Measurements from ENCODE around the gene RPTOR. TPM values are rescaled to one million over a fixed set of nuclear protein-coding genes. Genes with fewer than 3 reads are reported as not detected.
A peak's percentile ranks its signal among the peaks of the same experiment; 100 is the strongest.

The RPTOR gene
- total and polyA plus RNA-seq, 10 of the 15 experiments (the other 5 are each of a cell fraction or from before 2014, with no cell fraction given): 0.18 to 32.1 (median 7.8) TPM

GRCh38 chr17:80981062-80981902, 436.6 kb downstream of the RPTOR start:
- POLR2A ChIA-PET: no interaction called here
- intact Hi-C loops (cut with micrococcal nuclease; ENCODE audit: unreplicated experiment): loop anchor here (2.0 to 5.0 kb wide), 2 partner anchors 404 to 554 kb away; no protein-coding TSS in a partner anchor
- 18% methylated on average over 20 of the region's 65 CpGs for WGBS (ENCODE audit: insufficient coverage, insufficient replicate concordance, low lambda C conversion rate, missing lambda C conversion rate)
- TF ChIP-seq RCOR1 (conservative IDR thresholded peaks at IDR 0.05; ENCODE audit: low read depth, low read length) (no peak), BMI1 (IDR thresholded peaks at IDR 0.05; ENCODE audit: borderline replicate concordance) (no peak), REST (IDR thresholded peaks at IDR 0.05; ENCODE audit: low read depth, low read length) (no peak), TCF3 (IDR thresholded peaks at IDR 0.05; ENCODE audit: borderline replicate concordance, insufficient read depth, low read depth, low read length) (0 out of 2 replicates have a peak, but pooled peaks have one; percentile 66), BACH1 (IDR thresholded peaks at IDR 0.05; ENCODE audit: borderline replicate concordance) (0 out of 2 replicates have a peak, but pooled peaks have one; percentile 38), SMC3 (IDR thresholded peaks at IDR 0.05; ENCODE audit: borderline replicate concordance, low read length) (peak; percentile 73), RAD21 (IDR thresholded peaks at IDR 0.05; ENCODE audit: insufficient read depth, low read depth, low read length) (peak; percentile 72), NKRF (conservative IDR thresholded peaks at IDR 0.05) (no peak), YY1 (IDR thresholded peaks at IDR 0.05; ENCODE audit: low read depth, low read length) (0 out of 2 replicates have a peak, but pooled peaks have one; percentile 18), GATAD2B (conservative IDR thresholded peaks at IDR 0.05; ENCODE audit: low read depth) (peak; percentile 56; the same call in 1 of the 2 replicates), CTCF (IDR thresholded peaks at IDR 0.05 in 2 of 3, conservative IDR thresholded peaks at IDR 0.05 in 1 of 3; ENCODE audit: control insufficient read depth in 2 of 3, extremely low read depth in 1 of 3, insufficient read depth in 1 of 3, low read depth in 3 of 3, low read length in 3 of 3) (peak; percentile 49 to 60 (median 55); a peak in 5 of 6 replicates), SMARCA5 (IDR thresholded peaks at IDR 0.05) (0 out of 2 replicates have a peak, but pooled peaks have one; percentile 41), EGR1 (IDR thresholded peaks at IDR 0.05; ENCODE audit: borderline replicate concordance in 1 of 2, low read depth in 2 of 2, low read length in 2 of 2) (no peak), SIN3A (IDR thresholded peaks at IDR 0.05; ENCODE audit: low read depth, low read length) (no peak), FOXM1 (IDR thresholded peaks at IDR 0.05; ENCODE audit: low read depth, low read length) (no peak)

More at GRCh38 chr17:80981062-80981902, 436.6 kb downstream of the RPTOR start:
- no peaks in the 10 kb centered on the region for H3K4me1 ChIP-seq (ENCODE audit: control insufficient read depth, insufficient read depth, low read length)
- no peak overlapping the region for H2AFZ ChIP-seq (ENCODE audit: control insufficient read depth, low read depth, low read length)
- no peaks in the 10 kb centered on the region for H3K79me2 ChIP-seq (ENCODE audit: control insufficient read depth, insufficient read depth, low read length)
- H3K4me3 ChIP-seq: no peak overlapping the region
- no peaks in the 10 kb centered on the region for H3K36me3 ChIP-seq (ENCODE audit: control insufficient read depth in 2 of 2, insufficient read depth in 2 of 2, low read length in 1 of 2)
- no peaks in the 10 kb centered on the region for H4K20me1 ChIP-seq (ENCODE audit: control insufficient read depth, insufficient read depth)
- FAIRE-seq: no peak
- H3K27ac ChIP-seq (ENCODE audit: control insufficient read depth, insufficient read depth): no peak overlapping the region
- no peak for DNase-seq (ENCODE audit: low read depth, low spot score)
- SMC1A ChIA-PET (ENCODE audit: uncharacterized antibody, unreplicated experiment): no interaction called here
- CTCF ChIA-PET: interaction anchor here (0.9 to 2.1 kb wide), 3 partner anchors 10 to 553 kb away, joined by 3 to 6 read pairs (median 6); no protein-coding TSS in a partner anchor
- no peaks in the 10 kb centered on the region for H3K9me3 ChIP-seq (replicated peaks; ENCODE audit: control insufficient read depth, insufficient read depth, low read length)
- ATAC-seq: peak; percentile 90
- no peak overlapping the region for H3K9ac ChIP-seq (ENCODE audit: control insufficient read depth, insufficient read depth, low read length)
- RAD21 ChIA-PET (ENCODE audit: unreplicated experiment): interaction anchor here (1.0 kb wide), 1 partner anchor 554 kb away, joined by 3 read pairs; no protein-coding TSS in a partner anchor
- peaks cover 0 to 3% of the 10 kb centered on the region in 2 experiments; a peak in 1 of 4 replicates for H3K27me3 ChIP-seq (replicated peaks in 1 of 2; ENCODE audit: control insufficient read depth in 2 of 2, insufficient read depth in 2 of 2, low read length in 1 of 2)
- in situ Hi-C loops (cut with MboI): loop anchor here (5.0 kb wide), 1 partner anchor 554 kb away; no protein-coding TSS in a partner anchor
- H3K4me2 ChIP-seq (ENCODE audit: control insufficient read depth, insufficient read depth): no peak overlapping the region
- no TSS peak for BruUV-seq (replicated peaks)
